ENCODE results near the gene HDAC1. TPM values are rescaled to one million over a fixed set of nuclear protein-coding genes. Genes with fewer than 3 reads are reported as not detected.

HDAC1 gene
- total RNA-seq, 1 experiment from 2014 or later, result 117 TPM

- DNase-seq, result no peak
- Mint-ChIP-seq H3K27me3 (ENCODE audit: insufficient read depth, unreplicated experiment) (no peaks in the 10 kb centered on the region), H3K4me3 (ENCODE audit: unreplicated experiment) (no peak overlapping the region), H3K4me1 (ENCODE audit: low read depth, unreplicated experiment) (no peaks in the 10 kb centered on the region), H3K9me3 (ENCODE audit: unreplicated experiment) (no peaks in the 10 kb centered on the region), H3K27ac (ENCODE audit: unreplicated experiment) (no peak overlapping the region), H3K36me3 (ENCODE audit: insufficient read depth, unreplicated experiment) (peaks cover 5% of the 10 kb centered on the region)
- Histone ChIP-seq H3K36me3 (ENCODE audit: control insufficient read depth, insufficient read depth, low read length) (no peaks in the 10 kb centered on the region), H3K9me3 (no peaks in the 10 kb centered on the region), H3K4me1 (no peaks in the 10 kb centered on the region), H3K27me3 (replicated peaks; ENCODE audit: control insufficient read depth, insufficient read depth, low read length) (no peaks in the 10 kb centered on the region), H3K4me3 (ENCODE audit: low read depth, low read length) (no peak overlapping the region)
- no peak for TF ChIP-seq CTCF (IDR thresholded peaks at IDR 0.05; ENCODE audit: insufficient read depth in 1 of 2, low read depth in 1 of 2, low read length in 1 of 2, severe bottlenecking in 1 of 2, unreplicated experiment in 1 of 2)
- BruUV-seq (replicated peaks), result no TSS peak
- ChIA-PET CTCF (no interaction called here), POLR2A (no interaction called here)
- intact Hi-C loops (cut with micrococcal nuclease; ENCODE audit: unreplicated experiment), result no loop called here
Measured at GRCh38 chr1:32285658-32286057, 6.2 kb upstream of the HDAC1 start.

- H3K9me3 ChIP-seq, result no peaks in the 10 kb centered on the region
- POLR2A ChIA-PET, result no interaction called here
- H3K9me3 Mint-ChIP-seq (ENCODE audit: unreplicated experiment), result no peaks in the 10 kb centered on the region
- intact Hi-C loops (cut with micrococcal nuclease; ENCODE audit: unreplicated experiment), result no loop called here
- H3K4me3 Mint-ChIP-seq (ENCODE audit: unreplicated experiment), result no peak overlapping the region
- BruUV-seq (replicated peaks), result no TSS peak
- no peak overlapping the region for H3K27ac Mint-ChIP-seq (ENCODE audit: unreplicated experiment)
- H3K36me3 ChIP-seq (ENCODE audit: control insufficient read depth, insufficient read depth, low read length), result no peaks in the 10 kb centered on the region
- no peaks in the 10 kb centered on the region for H3K4me1 ChIP-seq
- CTCF ChIA-PET, result interaction anchor here (0.7 kb wide), 1 partner anchor 76 kb away, joined by 8 read pairs; no protein-coding TSS in a partner anchor
- no peaks in the 10 kb centered on the region for H3K27me3 ChIP-seq (replicated peaks; ENCODE audit: control insufficient read depth, insufficient read depth, low read length)
- peaks cover 5% of the 10 kb centered on the region for H3K4me1 Mint-ChIP-seq (ENCODE audit: low read depth, unreplicated experiment)
- no peaks in the 10 kb centered on the region for H3K27me3 Mint-ChIP-seq (ENCODE audit: insufficient read depth, unreplicated experiment)
- no peak for DNase-seq
- no peak for TF ChIP-seq CTCF (IDR thresholded peaks at IDR 0.05; ENCODE audit: insufficient read depth in 1 of 2, low read depth in 1 of 2, low read length in 1 of 2, severe bottlenecking in 1 of 2, unreplicated experiment in 1 of 2)
- H3K4me3 ChIP-seq (ENCODE audit: low read depth, low read length), result no peak overlapping the region
- H3K36me3 Mint-ChIP-seq (ENCODE audit: insufficient read depth, unreplicated experiment), result peaks cover 5% of the 10 kb centered on the region
Measured at GRCh38 chr1:32286763-32287162, 5.1 kb upstream of the HDAC1 start.

GRCh38 chr1:32289256-32289655, 2.6 kb upstream of the HDAC1 start:
- H3K9me3 ChIP-seq, result no peaks in the 10 kb centered on the region
- no TSS peak for BruUV-seq (replicated peaks)
- Mint-ChIP-seq H3K27ac (ENCODE audit: unreplicated experiment) (no peak overlapping the region), H3K9me3 (ENCODE audit: unreplicated experiment) (no peaks in the 10 kb centered on the region), H3K27me3 (ENCODE audit: insufficient read depth, unreplicated experiment) (no peaks in the 10 kb centered on the region), H3K4me1 (ENCODE audit: low read depth, unreplicated experiment) (peaks cover 6% of the 10 kb centered on the region), H3K4me3 (ENCODE audit: unreplicated experiment) (no peak overlapping the region), H3K36me3 (ENCODE audit: insufficient read depth, unreplicated experiment) (peaks cover 16% of the 10 kb centered on the region)
- H3K4me3 ChIP-seq (ENCODE audit: low read depth, low read length), result no peak overlapping the region
- H3K36me3 ChIP-seq (ENCODE audit: control insufficient read depth, insufficient read depth, low read length), result no peaks in the 10 kb centered on the region
- no peak for DNase-seq
- H3K27me3 ChIP-seq (replicated peaks; ENCODE audit: control insufficient read depth, insufficient read depth, low read length), result no peaks in the 10 kb centered on the region
- intact Hi-C loops (cut with micrococcal nuclease; ENCODE audit: unreplicated experiment), result no loop called here
- ChIA-PET POLR2A (no interaction called here), CTCF (no interaction called here)
- H3K4me1 ChIP-seq, result no peaks in the 10 kb centered on the region
- no peak for TF ChIP-seq CTCF (IDR thresholded peaks at IDR 0.05; ENCODE audit: insufficient read depth in 1 of 2, low read depth in 1 of 2, low read length in 1 of 2, severe bottlenecking in 1 of 2, unreplicated experiment in 1 of 2)
